ENCODE results near the gene FANCG.

GRCh38 chr9:35106343-35106730 lies 26.6 kb upstream of the FANCG start:
- TF ChIP-seq, protein P1, sequence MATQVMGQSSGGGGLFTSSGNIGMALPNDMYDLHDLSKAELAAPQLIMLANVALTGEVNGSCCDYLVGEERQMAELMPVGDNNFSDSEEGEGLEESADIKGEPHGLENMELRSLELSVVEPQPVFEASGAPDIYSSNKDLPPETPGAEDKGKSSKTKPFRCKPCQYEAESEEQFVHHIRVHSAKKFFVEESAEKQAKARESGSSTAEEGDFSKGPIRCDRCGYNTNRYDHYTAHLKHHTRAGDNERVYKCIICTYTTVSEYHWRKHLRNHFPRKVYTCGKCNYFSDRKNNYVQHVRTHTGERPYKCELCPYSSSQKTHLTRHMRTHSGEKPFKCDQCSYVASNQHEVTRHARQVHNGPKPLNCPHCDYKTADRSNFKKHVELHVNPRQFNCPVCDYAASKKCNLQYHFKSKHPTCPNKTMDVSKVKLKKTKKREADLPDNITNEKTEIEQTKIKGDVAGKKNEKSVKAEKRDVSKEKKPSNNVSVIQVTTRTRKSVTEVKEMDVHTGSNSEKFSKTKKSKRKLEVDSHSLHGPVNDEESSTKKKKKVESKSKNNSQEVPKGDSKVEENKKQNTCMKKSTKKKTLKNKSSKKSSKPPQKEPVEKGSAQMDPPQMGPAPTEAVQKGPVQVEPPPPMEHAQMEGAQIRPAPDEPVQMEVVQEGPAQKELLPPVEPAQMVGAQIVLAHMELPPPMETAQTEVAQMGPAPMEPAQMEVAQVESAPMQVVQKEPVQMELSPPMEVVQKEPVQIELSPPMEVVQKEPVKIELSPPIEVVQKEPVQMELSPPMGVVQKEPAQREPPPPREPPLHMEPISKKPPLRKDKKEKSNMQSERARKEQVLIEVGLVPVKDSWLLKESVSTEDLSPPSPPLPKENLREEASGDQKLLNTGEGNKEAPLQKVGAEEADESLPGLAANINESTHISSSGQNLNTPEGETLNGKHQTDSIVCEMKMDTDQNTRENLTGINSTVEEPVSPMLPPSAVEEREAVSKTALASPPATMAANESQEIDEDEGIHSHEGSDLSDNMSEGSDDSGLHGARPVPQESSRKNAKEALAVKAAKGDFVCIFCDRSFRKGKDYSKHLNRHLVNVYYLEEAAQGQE (IDR thresholded peaks at IDR 0.05; ENCODE audit: low read depth): no peak
- TF ChIP-seq MAX (IDR thresholded peaks at IDR 0.05): no peak
- no peak for TF ChIP-seq EP300 (IDR thresholded peaks at IDR 0.05; ENCODE audit: borderline replicate concordance)
- no peak for TF ChIP-seq EGR1 (IDR thresholded peaks at IDR 0.05)
